GM18499 (cell line): ENCODE data around the gene CALML6.

Experiments used
- ATAC-seq: cut with Tn5 transposase; IDR thresholded peaks from one replicate; pipeline ENCODE4 v1.9.1; 2021; ENCODE audit warnings: moderate number of reproducible peaks; ENCODE audit not compliant: insufficient read depth, unreplicated experiment

The CALML6 gene

GRCh38 chr1:1910033-1910465 is 5.0 kb upstream of the CALML6 start:
- ATAC-seq, result no peak

GRCh38 chr1:1910651-1911331 is 4.3 kb upstream of the CALML6 start:
- no peak for ATAC-seq

GRCh38 chr1:1911350-1912041 is 3.6 kb upstream of the CALML6 start:
- no peak for ATAC-seq

GRCh38 chr1:1914101-1914970 is 724 bp upstream of the CALML6 start:
- no peak for ATAC-seq

GRCh38 chr1:1915911-1916840 is 1.1 kb downstream of the CALML6 start:
- no peak for ATAC-seq

- no peak for ATAC-seq
Observed at GRCh38 chr1:1916851-1917251, 1.8 kb downstream of the CALML6 start.

- no peak for ATAC-seq
Observed at GRCh38 chr1:1917304-1917976, 2.4 kb downstream of the CALML6 start.

GRCh38 chr1:1917995-1918900 is 3.2 kb downstream of the CALML6 start:
- ATAC-seq, result no peak

- peak; percentile 17 for ATAC-seq
Observed at GRCh38 chr1:1918901-1919303, 3.8 kb downstream of the CALML6 start, which contains the start of gene TMEM52. TSS of gene TMEM52 (minus strand) at chr1:1919279. CDS start at chr1:1919265, 14 bp downstream.

- ATAC-seq, result peak; percentile 54
Observed at GRCh38 chr1:1919304-1920056, 4.4 kb downstream of the CALML6 start.

GRCh38 chr1:1920057-1920607 is 5.1 kb downstream of the CALML6 start:
- ATAC-seq, result no peak

- ATAC-seq, result no peak
Observed at GRCh38 chr1:1920608-1921458, 5.8 kb downstream of the CALML6 start.

GRCh38 chr1:1921459-1921862 is 6.4 kb downstream of the CALML6 start:
- no peak for ATAC-seq

GRCh38 chr1:1921901-1922701 is 7.0 kb downstream of the CALML6 start:
- no peak for ATAC-seq

- no peak for ATAC-seq
Observed at GRCh38 chr1:1922702-1922955, 7.6 kb downstream of the CALML6 start.
